Common myeloid progenitor, CD34-positive (primary cell): ENCODE results near the gene TES.

ENCODE experiments used
- CTCF ChIA-PET: fragments of 350-600 bp; sonication (Branson Sonifier 250); formaldehyde crosslinking; loops from one replicate; lab custom pipeline; 2021; ENCODE audit warnings: antibody characterized with exemption; lab: Charles Lee
- POLR2A ChIA-PET: fragments of 350-600 bp; sonication (Branson Sonifier 250); formaldehyde crosslinking; loops from one replicate; lab custom pipeline; 2021; ENCODE audit warnings: antibody characterized with exemption; lab: Charles Lee
- DNase-seq, 3 donors: peaks; one replicate each; pipeline versions ENCODE4 v3.0.0 to v3.0.0-alpha.2; 2013
- H3K27ac ChIP-seq, 2 experiments: 1 replicate in 1 of 2; 2 replicates in 1 of 2; pipeline ENCODE4 v1.7.0; 2013; ENCODE audit warnings: inconsistent platforms in 2 of 2, low read length in 2 of 2, mild to moderate bottlenecking in 2 of 2, low read depth in 1 of 2, moderate library complexity in 1 of 2; ENCODE audit not compliant: severe bottlenecking in 2 of 2, insufficient read depth in 1 of 2, poor library complexity in 1 of 2
- H3K27me3 ChIP-seq, 5 experiments: replicated peaks in 2 of 5; 1 replicate in 3 of 5; 2 replicates in 2 of 5; pipeline versions ENCODE4 v1.6.1 to v1.7.0; 2013; ENCODE audit warnings: low read length in 4 of 5, mild to moderate bottlenecking in 2 of 5, moderate library complexity in 2 of 5, inconsistent platforms in 1 of 5; ENCODE audit not compliant: insufficient read depth in 5 of 5, control insufficient read depth in 4 of 5
- H3K36me3 ChIP-seq, 4 experiments: 1 replicate in 2 of 4; 2 replicates in 2 of 4; pipeline versions ENCODE4 v1.6.1 to v1.7.0; 2013; ENCODE audit warnings: low read length in 3 of 4, control low read depth in 1 of 4, mild to moderate bottlenecking in 1 of 4; ENCODE audit not compliant: control insufficient read depth in 4 of 4, insufficient read depth in 4 of 4
- H3K4me1 ChIP-seq, 4 experiments: 1 replicate in 3 of 4; 2 replicates in 1 of 4; pipeline versions ENCODE4 v1.6.1 to v1.7.1; 2013; ENCODE audit warnings: low read length in 3 of 4, mild to moderate bottlenecking in 3 of 4, control low read depth in 1 of 4, inconsistent platforms in 1 of 4, moderate library complexity in 1 of 4; ENCODE audit not compliant: control insufficient read depth in 4 of 4, insufficient read depth in 4 of 4; ENCODE audit errors: control extremely low read depth in 1 of 4
- H3K4me3 ChIP-seq, 7 experiments: 1 replicate in 4 of 7; 2 replicates in 3 of 7; pipeline versions ENCODE4 v1.5.1 to v1.7.0; 2013; ENCODE audit warnings: mild to moderate bottlenecking in 7 of 7, low read length in 6 of 7, moderate library complexity in 6 of 7, inconsistent platforms in 2 of 7, low read depth in 2 of 7, control low read depth in 1 of 7; ENCODE audit not compliant: insufficient read depth in 4 of 7, control insufficient read depth in 1 of 7; ENCODE audit errors: extremely low read depth in 1 of 7
- H3K9me3 ChIP-seq, 5 experiments: 1 replicate in 4 of 5; 2 replicates in 1 of 5; pipeline versions ENCODE4 v1.6.1 to v1.7.1; 2013; ENCODE audit warnings: low read length in 4 of 5, mild to moderate bottlenecking in 2 of 5, inconsistent platforms in 1 of 5, low read depth in 1 of 5, moderate library complexity in 1 of 5; ENCODE audit not compliant: control insufficient read depth in 4 of 5, insufficient read depth in 2 of 5; ENCODE audit errors: control extremely low read depth in 1 of 5
- WGBS: methylation state at CpG from one replicate; pipeline ENCODE4 v1.1.5; 2013; ENCODE audit not compliant: insufficient coverage; 5-methylcytosine and 5-hydroxymethylcytosine counted together

Gene TES

DNA sequence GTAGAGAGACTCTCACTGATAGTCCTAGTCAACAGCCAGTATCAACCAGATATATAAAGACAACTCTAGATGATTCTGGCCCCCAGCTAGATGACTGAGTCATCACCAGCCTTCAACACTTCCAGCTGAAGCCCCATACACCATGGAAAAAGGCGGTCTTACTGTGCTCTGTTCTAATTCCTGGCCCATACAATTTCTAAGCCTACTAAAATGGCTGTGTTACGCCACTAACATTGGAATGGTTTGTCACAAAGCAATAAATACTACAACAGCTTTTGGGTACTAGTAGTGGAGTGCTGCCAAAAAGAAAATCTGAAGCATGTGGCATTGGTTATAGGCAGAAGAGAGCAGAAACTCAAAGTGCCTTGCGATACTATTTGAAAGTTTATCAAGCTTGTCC lies 13.0 kb upstream of the TES start:
- ChIA-PET POLR2A (interaction anchor here (0.6 kb wide), 1 partner anchor 253 kb away, joined by 3 read pairs; no protein-coding TSS in a partner anchor), CTCF (interaction anchor here (0.6 to 4.2 kb wide), 6 partner anchors 10 to 271 kb away, joined by 3 to 26 read pairs (median 4); partner anchors contain the start of gene TES)
- H3K36me3 ChIP-seq, result no peaks in the 10 kb centered on the region
- H3K27ac ChIP-seq, result no peak overlapping the region
- H3K4me1 ChIP-seq, result no peaks in the 10 kb centered on the region
- H3K27me3 ChIP-seq, result no peaks in the 10 kb centered on the region
- no peak for DNase-seq
- WGBS, result 95% methylated on average over 2 of the region's 3 CpGs
- no peak overlapping the region for H3K4me3 ChIP-seq
- no peaks in the 10 kb centered on the region for H3K9me3 ChIP-seq

DNA sequence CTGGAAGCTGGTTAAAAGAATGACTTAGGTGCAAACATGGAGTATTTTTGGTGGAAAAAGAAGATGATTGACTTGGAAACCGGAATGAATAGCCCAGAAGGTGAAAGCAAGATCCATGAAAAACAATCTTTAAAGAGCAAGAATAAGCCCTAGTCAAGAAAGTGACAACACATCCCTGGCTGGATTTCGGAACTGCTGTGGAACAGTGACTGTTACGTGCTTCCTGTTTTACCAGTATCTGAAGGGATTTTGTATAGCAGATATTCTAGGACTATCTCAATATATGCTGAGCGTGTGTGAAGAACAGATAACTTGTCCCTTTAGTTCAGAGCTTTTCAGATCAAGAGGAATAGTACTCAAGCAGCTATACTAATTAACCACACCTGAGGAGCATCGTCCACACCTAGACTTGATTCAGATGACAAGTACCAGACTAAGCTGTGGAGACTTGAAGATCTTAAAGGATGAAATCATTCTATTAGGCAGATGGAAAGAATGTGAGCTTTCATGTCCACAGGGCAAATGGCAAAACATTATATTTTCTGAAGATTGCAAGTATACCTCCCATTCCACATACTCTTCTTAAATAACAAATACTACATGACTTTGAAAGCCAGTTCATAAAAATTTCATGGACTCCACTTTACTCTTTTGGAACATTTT lies 11.5 kb upstream of the TES start:
- ChIA-PET CTCF (interaction anchor here (1.2 to 4.2 kb wide), 6 partner anchors 11 to 40 kb away, joined by 3 to 26 read pairs (median 6); partner anchors contain the start of gene TES), POLR2A (interaction anchor here (1.4 kb wide), 1 partner anchor 10 kb away, joined by 4 read pairs; no protein-coding TSS in a partner anchor)
- no peaks in the 10 kb centered on the region for H3K27me3 ChIP-seq
- H3K27ac ChIP-seq, result no peak overlapping the region
- no peaks in the 10 kb centered on the region for H3K4me1 ChIP-seq
- no peaks in the 10 kb centered on the region for H3K9me3 ChIP-seq
- H3K4me3 ChIP-seq, result no peak overlapping the region
- H3K36me3 ChIP-seq, result no peaks in the 10 kb centered on the region
- WGBS, result 100% methylated on average over 3 of the region's 5 CpGs
- no peak for DNase-seq

DNA sequence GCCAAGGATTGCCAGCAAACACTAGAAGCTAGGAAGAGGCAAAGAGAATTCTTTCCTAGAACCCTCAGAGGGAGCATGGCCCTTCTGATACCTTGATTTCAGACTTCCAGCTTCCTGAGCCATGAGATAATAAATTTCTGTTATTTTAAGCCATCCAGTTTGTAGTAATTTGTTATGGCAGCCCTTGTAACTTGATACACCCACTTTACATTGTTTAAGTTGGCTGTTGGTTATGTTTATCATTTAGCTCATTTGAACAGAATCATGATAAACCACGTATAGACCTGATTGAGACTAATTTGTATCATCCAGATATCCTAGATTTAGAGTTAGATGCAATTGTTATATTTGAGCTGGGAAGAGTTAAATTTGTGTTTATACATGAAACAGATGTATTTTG lies 9.4 kb upstream of the TES start:
- H3K36me3 ChIP-seq, result no peaks in the 10 kb centered on the region
- no peak overlapping the region for H3K27ac ChIP-seq
- no peaks in the 10 kb centered on the region for H3K27me3 ChIP-seq
- ChIA-PET CTCF (interaction anchor here (1.1 to 4.2 kb wide), 4 partner anchors 9 to 29 kb away, joined by 3 to 26 read pairs (median 3); partner anchors contain the start of gene TES), POLR2A (no interaction called here)
- no CpG with 5 or more reads among the region's 1 CpG for WGBS
- no peaks in the 10 kb centered on the region for H3K9me3 ChIP-seq
- no peak overlapping the region for H3K4me3 ChIP-seq
- DNase-seq, result no peak
- no peaks in the 10 kb centered on the region for H3K4me1 ChIP-seq

DNA sequence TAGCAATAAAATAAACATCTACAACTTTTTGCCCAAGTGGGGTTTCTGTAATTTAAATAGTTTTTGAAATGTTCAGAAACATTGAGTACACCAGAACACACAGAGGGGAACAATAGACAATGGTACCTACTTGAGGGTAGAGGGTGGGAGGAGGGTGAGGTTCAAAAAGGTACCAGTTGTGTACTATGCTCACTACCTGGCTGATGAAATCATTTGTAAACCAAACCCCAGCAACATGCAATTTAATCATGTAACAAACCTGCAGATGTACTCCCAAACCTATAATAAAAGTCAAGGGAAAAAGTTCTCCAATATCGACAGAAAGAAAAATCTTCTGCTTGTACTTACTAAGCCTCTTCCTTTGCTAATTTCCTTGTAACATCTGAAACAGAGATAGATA lies 4.2 kb upstream of the TES start:
- no CpG with 5 or more reads among the region's 1 CpG for WGBS
- Histone ChIP-seq H3K4me1 (peaks cover 0 to 13% (median 10%) of the 10 kb centered on the region in 4 experiments), H3K4me3 (no peak overlapping the region), H3K36me3 (no peaks in the 10 kb centered on the region), H3K9me3 (no peaks in the 10 kb centered on the region), H3K27ac (no peak overlapping the region), H3K27me3 (no peaks in the 10 kb centered on the region)
- POLR2A ChIA-PET, result no interaction called here
- DNase-seq, result no peak
- CTCF ChIA-PET, result interaction anchor here (1.5 kb wide), 1 partner anchor 29 kb away, joined by 5 read pairs; no protein-coding TSS in a partner anchor

DNA sequence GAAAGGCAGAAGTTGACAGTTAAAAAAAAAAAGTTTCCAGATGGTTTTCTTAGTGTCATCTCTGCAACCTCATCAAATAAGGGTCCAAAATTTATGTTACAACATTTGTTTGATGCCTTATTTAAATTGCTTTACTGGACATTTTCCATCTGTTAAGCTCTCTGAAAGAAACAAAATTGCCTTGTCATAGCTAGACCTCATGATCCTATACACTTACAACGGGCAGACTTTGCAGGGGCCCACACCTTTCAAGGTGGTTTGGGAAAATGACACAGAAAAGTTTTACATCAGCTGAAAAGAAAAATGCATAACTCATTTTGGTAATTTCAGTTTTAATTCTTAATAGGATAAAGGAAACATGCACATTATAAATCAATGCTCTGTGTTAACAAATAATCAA lies 1.4 kb upstream of the TES start:
- peaks cover 23 to 39% (median 31%) of the 10 kb centered on the region in 4 experiments for H3K4me1 ChIP-seq
- no peaks in the 10 kb centered on the region for H3K27me3 ChIP-seq
- no peak overlapping the region for H3K27ac ChIP-seq
- POLR2A ChIA-PET, result interaction anchor here (0.8 to 1.3 kb wide), 2 partner anchors 10 to 16 kb away, joined by 3 to 4 read pairs; no protein-coding TSS in a partner anchor
- DNase-seq, result peak in 1 of 3 donors; percentile 46
- H3K4me3 ChIP-seq, result no peak overlapping the region
- H3K9me3 ChIP-seq, result no peaks in the 10 kb centered on the region
- no peaks in the 10 kb centered on the region for H3K36me3 ChIP-seq
- WGBS, result no CpG with 5 or more reads among the region's 1 CpG
- CTCF ChIA-PET, result interaction anchor here (0.8 to 2.9 kb wide), 5 partner anchors 9 to 383 kb away, joined by 3 to 26 read pairs (median 3); no protein-coding TSS in a partner anchor

DNA sequence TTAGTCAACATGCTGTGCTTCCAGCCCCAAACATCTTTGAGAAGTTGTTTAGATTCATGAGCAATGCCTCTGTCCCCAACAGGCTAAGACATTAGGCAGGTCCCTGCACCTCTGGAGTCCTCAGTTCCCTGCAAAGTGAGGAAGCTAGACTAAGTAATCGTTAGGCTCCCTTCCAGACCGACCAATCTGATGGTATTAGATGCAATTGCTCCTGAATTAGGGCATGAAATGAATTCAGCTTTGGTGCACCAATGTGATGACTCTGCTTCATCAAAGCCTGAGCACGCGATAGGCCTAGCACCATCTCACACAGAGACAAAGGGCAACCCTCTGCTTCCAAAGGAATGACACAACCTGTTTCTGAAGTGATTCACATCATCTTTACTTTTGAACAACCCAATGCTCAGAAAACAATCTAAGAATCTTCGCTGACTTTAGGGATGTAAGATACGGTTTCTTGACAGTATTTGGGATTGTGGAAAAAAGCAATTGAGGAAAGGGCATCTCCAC lies 723 bp upstream of the TES start:
- no peaks in the 10 kb centered on the region for H3K36me3 ChIP-seq
- H3K4me1 ChIP-seq, result peaks cover 29 to 46% (median 38%) of the 10 kb centered on the region in 4 experiments
- ChIA-PET POLR2A (interaction anchor here (0.8 to 2.6 kb wide), 6 partner anchors 9 to 29 kb away, joined by 3 to 11 read pairs (median 4); no protein-coding TSS in a partner anchor), CTCF (interaction anchor here (0.8 to 2.9 kb wide), 8 partner anchors 9 to 382 kb away, joined by 3 to 26 read pairs (median 4); no protein-coding TSS in a partner anchor)
- peak overlapping the region in 2 of 7 experiments; percentile 97 to 99 for H3K4me3 ChIP-seq
- H3K9me3 ChIP-seq, result no peaks in the 10 kb centered on the region
- no peaks in the 10 kb centered on the region for H3K27me3 ChIP-seq
- DNase-seq, result peak in 1 of 3 donors; percentile 21
- WGBS, result 100% methylated on average over 4 of the region's 6 CpGs
- H3K27ac ChIP-seq, result no peak overlapping the region
